Sigmoid colon (tissue), 7 donors: ENCODE results near the gene DNAAF5. TPM values are rescaled to one million over a fixed set of nuclear protein-coding genes. Genes with fewer than 3 reads are reported as not detected.

Experiments
- DNase-seq: peaks from one replicate; pipeline ENCODE4 v3.0.0-alpha.2; 2019
- H3K27ac ChIP-seq, 4 donors: fragments of 200-600 bp; sonication (generic); one replicate each; pipeline ENCODE4 v1.5.1; 2016 to 2019; ENCODE audit warnings: mild to moderate bottlenecking in 1 of 4
- H3K27me3 ChIP-seq, 3 donors: fragments of 200-600 bp; sonication (generic); one replicate each; pipeline ENCODE4 v1.5.1; 2019; ENCODE audit warnings: mild to moderate bottlenecking in 1 of 3
- H3K36me3 ChIP-seq, 4 donors: fragments of 200-600 bp; sonication (generic); one replicate each; pipeline ENCODE4 v1.5.1; 2016 to 2019
- H3K4me1 ChIP-seq, 4 donors: fragments of 200-600 bp; sonication (generic); one replicate each; pipeline ENCODE4 v1.5.1; 2017 to 2019
- H3K4me3 ChIP-seq, 4 donors: fragments of 200-600 bp; sonication (generic); one replicate each; pipeline ENCODE4 v1.5.1; 2017 to 2019; ENCODE audit warnings: mild to moderate bottlenecking in 2 of 4, moderate library complexity in 1 of 4
- H3K9me3 ChIP-seq, 4 donors: fragments of 200-600 bp in 3 of 4; sonication (generic) in 3 of 4; one replicate each; pipeline versions ENCODE4 v1.5.1 to v1.6.1; 2013 to 2019
- CTCF ChIP-seq, 4 experiments: fragments of 450-650 bp in 3 of 4; fragments of 200-600 bp in 1 of 4; IDR thresholded peaks; one replicate each; pipeline ENCODE4 v1.5.1; 2016 to 2019; ENCODE audit warnings: antibody characterized with exemption in 4 of 4, mild to moderate bottlenecking in 3 of 4, moderate library complexity in 2 of 4
- EP300 ChIP-seq, 4 donors: sonication (generic); formaldehyde crosslinking; IDR thresholded peaks; one replicate each; pipeline ENCODE4 v1.6.1; 2017; ENCODE audit warnings: antibody characterized with exemption in 4 of 4
- POLR2A ChIP-seq, 2 donors: fragments of 450-650 bp; IDR thresholded peaks; one replicate each; pipeline ENCODE4 v1.6.1; 2016; ENCODE audit warnings: antibody characterized with exemption in 2 of 2, mild to moderate bottlenecking in 2 of 2, moderate library complexity in 2 of 2
- POLR2AphosphoS5 ChIP-seq, 4 donors: sonication (generic); formaldehyde crosslinking; IDR thresholded peaks; one replicate each; pipeline ENCODE4 v1.6.1; 2017; ENCODE audit warnings: antibody characterized with exemption in 4 of 4
- WGBS, 2 donors: extraction: QIAGEN DNeasy Blood & Tissue Kit; methylation state at CpG; one replicate each; pipeline ENCODE4 v1.1.7; 2013; 5-methylcytosine and 5-hydroxymethylcytosine counted together
- intact Hi-C: fragments of 100-400 bp; cut with DNase I; formaldehyde crosslinking; loops from one replicate; pipeline ENCODE4 v1.15.1; 2023
- polyA plus RNA-seq, 3 donors: library from polyadenylated mRNA; stranded (reverse); fragments of 200-250 nt; gene quantifications; one replicate each; pipeline ENCODE4 v1.2.3, GENCODE V29; 2013
- total RNA-seq, 4 donors: library from RNA; depleted of rRNA; stranded (reverse); fragments of >200 nt; gene quantifications; one replicate each; pipeline ENCODE4 v1.1.0, GENCODE V29; 2016
- donor health status: healthy with polysubstance abuse.
- donor health status: Bipolar disorder and iron deficiency.
- donor health status: healthy.

The DNAAF5 gene
- total and polyA plus RNA-seq, 7 donors, result 7.8 to 25.4 (median 14.5) TPM

GRCh38 chr7:771234-772004 is 44.9 kb downstream of the DNAAF5 start:
- Histone ChIP-seq H3K4me3 (peak overlapping the region in 3 of 4 donors; percentile 4 to 14 (median 6)), H3K36me3 (peaks cover 0 to 31% (median 4%) of the 10 kb centered on the region in 4 donors), H3K27ac (peak overlapping the region; percentile 82 to 87 (median 86)), H3K9me3 (no peaks in the 10 kb centered on the region), H3K4me1 (peaks cover 4 to 34% (median 29%) of the 10 kb centered on the region in 4 donors), H3K27me3 (no peaks in the 10 kb centered on the region)
- TF ChIP-seq CTCF (IDR thresholded peaks at IDR 0.05) (no peak), EP300 (IDR thresholded peaks at IDR 0.05) (peak in 3 of 4 donors; percentile 72 to 82 (median 76)), POLR2AphosphoS5 (IDR thresholded peaks at IDR 0.05) (peak; percentile 65 to 82 (median 80)), POLR2A (IDR thresholded peaks at IDR 0.05) (no peak)
- WGBS, 2 donors, result 27 to 52% methylated on average over 24 of the region's 24 CpGs
- intact Hi-C loops, result loop anchor here (2.0 kb wide), 2 partner anchors 39 to 255 kb away; no protein-coding TSS in a partner anchor
- peak; percentile 96 for DNase-seq

GRCh38 chr7:772005-772294 is 45.5 kb downstream of the DNAAF5 start:
- TF ChIP-seq POLR2AphosphoS5 (IDR thresholded peaks at IDR 0.05) (peak in 1 of 4 donors; percentile 1), EP300 (IDR thresholded peaks at IDR 0.05) (no peak), CTCF (IDR thresholded peaks at IDR 0.05) (no peak), POLR2A (IDR thresholded peaks at IDR 0.05) (no peak)
- Histone ChIP-seq H3K27me3 (no peaks in the 10 kb centered on the region), H3K9me3 (no peaks in the 10 kb centered on the region), H3K4me3 (peak overlapping the region in 1 of 4 donors; percentile 6), H3K27ac (peak overlapping the region; percentile 82 to 87 (median 86)), H3K36me3 (peaks cover 0 to 33% (median 7%) of the 10 kb centered on the region in 4 donors), H3K4me1 (peaks cover 4 to 34% (median 29%) of the 10 kb centered on the region in 4 donors)
- no peak for DNase-seq
- intact Hi-C loops, result no loop called here
- WGBS, 2 donors, result 88 to 96% methylated on average over 11 of the region's 11 CpGs

- WGBS, 2 donors, result 97% methylated on average over 13 of the region's 13 CpGs
- H3K27ac ChIP-seq, result peak overlapping the region; percentile 82 to 87 (median 86)
Measured at GRCh38 chr7:772392-772791, 45.9 kb downstream of the DNAAF5 start.

GRCh38 chr7:772861-773621 is 46.5 kb downstream of the DNAAF5 start:
- no peak for DNase-seq
- 96% methylated on average over 32 of the region's 32 CpGs for WGBS, 2 donors
- TF ChIP-seq EP300 (IDR thresholded peaks at IDR 0.05) (no peak), POLR2AphosphoS5 (IDR thresholded peaks at IDR 0.05) (no peak), CTCF (IDR thresholded peaks at IDR 0.05) (no peak), POLR2A (IDR thresholded peaks at IDR 0.05) (no peak)

More at GRCh38 chr7:772392-772791, 45.9 kb downstream of the DNAAF5 start:
- Histone ChIP-seq H3K36me3 (peaks cover 0 to 37% (median 7%) of the 10 kb centered on the region in 4 donors), H3K4me3 (no peak overlapping the region), H3K27me3 (no peaks in the 10 kb centered on the region), H3K9me3 (no peaks in the 10 kb centered on the region), H3K4me1 (peaks cover 4 to 34% (median 29%) of the 10 kb centered on the region in 4 donors)
- intact Hi-C loops, result no loop called here
- TF ChIP-seq CTCF (IDR thresholded peaks at IDR 0.05) (no peak), POLR2A (IDR thresholded peaks at IDR 0.05) (no peak), EP300 (IDR thresholded peaks at IDR 0.05) (no peak), POLR2AphosphoS5 (IDR thresholded peaks at IDR 0.05) (no peak)
- no peak for DNase-seq

More at GRCh38 chr7:772861-773621, 46.5 kb downstream of the DNAAF5 start:
- Histone ChIP-seq H3K4me1 (peaks cover 4 to 34% (median 29%) of the 10 kb centered on the region in 4 donors), H3K9me3 (no peaks in the 10 kb centered on the region), H3K36me3 (peaks cover 0 to 41% (median 7%) of the 10 kb centered on the region in 4 donors), H3K4me3 (no peak overlapping the region), H3K27me3 (no peaks in the 10 kb centered on the region), H3K27ac (peak overlapping the region in 3 of 4 donors; percentile 82 to 87 (median 87))
- intact Hi-C loops, result loop anchor here (1.0 kb wide), 1 partner anchor 109 kb away; no protein-coding TSS in a partner anchor
